ENCODE data around the gene WIPF2.

Gene WIPF2

GRCh38 chr17:40218740-40219593 is at the start of gene WIPF2:
WIPF2 (plus strand) TSS chr17:40219304; CDS start chr17:40256460, 37,156 bp downstream.
- peak; percentile 100 for DNase-seq

DNA sequence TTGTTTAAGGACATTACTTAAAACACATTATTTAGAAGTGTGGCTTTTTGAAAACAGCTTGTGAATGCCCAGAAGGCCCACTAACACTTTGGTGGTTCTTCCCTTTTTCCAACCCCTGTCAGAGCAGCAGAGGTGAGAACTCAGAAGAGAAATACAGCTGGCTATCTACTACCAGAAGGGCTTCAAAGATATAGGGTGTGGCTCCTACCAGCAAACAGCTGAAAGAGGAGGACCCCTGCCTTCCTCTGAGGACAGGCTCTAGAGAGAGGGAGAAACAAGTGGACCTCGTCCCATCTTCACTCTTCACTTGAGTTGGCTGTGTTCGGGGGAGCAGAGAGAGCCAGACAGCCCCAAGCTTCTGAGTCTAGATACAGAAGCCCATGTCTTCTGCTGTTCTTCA is 48.8 kb upstream of the WIPF2 start:
- DNase-seq: no peak

GRCh38 chr17:40171750-40172149 is 47.4 kb upstream of the WIPF2 start:
- no peak for DNase-seq

DNA sequence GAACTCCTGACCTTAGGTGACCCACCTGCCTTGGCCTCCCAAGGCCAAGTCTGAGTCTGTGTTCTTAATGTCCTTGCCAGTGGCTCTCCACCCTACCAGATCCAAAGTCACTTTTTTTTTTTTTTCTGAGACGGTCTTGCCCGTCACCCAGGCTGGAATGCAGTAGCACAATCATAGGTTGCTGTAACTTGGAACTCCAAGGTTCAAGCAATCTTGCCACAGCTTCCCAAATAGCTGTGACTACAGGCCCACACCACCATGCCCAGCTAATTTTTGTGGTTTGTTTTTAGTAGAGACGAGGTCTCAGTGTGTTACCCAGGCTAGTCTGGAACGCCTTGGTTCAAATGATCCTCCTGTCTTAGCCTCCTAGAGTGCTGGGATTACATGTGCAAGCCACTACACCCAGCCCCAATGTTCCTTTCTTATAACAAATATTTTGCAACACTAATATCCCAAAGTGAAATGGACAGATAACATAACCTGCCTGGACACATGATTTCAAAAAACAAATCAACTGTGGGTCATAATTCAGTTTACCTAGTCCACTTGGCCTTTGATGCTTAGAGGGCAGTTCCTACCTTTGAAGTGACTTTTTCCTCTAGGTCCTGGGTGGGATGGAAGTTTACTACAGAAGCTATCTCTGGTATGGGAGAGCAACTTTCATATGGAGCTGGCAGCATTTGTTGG is 45.9 kb upstream of the WIPF2 start:
- no peak for DNase-seq

DNA sequence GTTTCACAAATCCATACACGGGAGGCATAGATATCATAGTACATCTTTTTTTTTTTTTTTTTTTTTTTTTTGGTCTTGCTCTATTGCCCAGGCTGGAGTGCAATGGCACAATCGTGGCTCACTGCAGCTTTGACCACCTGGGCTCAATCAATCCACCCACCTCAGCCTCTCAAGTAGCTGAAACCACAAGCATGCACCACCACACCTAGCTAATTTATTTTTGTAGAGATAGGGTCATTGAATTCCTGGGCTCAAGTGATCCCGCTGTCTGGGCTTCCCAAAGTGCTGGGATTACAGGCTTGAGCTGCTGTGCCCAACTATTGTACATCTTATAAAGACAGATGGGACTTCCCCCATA is 45.3 kb upstream of the WIPF2 start:
- DNase-seq: no peak

DNA sequence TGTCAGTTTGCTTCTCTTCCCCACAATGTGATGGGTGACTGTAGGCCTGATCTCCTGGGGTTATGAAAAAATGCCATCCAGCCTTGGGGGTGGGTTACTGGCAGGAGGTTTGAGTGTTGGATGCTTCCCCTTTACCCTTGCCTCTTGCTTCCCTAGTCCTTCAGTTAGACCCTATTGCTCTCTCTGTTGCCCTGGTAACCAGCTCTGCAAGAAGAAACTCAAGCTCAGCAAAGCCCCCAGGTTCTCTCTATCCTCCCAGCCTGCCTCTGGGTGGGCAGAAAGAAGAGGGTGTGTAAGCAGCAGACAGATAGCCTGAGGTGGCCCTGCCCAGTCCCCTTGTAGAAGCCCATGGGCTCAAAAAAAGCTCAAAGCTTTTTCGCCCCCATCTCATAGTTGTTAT is 44.6 kb upstream of the WIPF2 start:
- DNase-seq: no peak

DNA sequence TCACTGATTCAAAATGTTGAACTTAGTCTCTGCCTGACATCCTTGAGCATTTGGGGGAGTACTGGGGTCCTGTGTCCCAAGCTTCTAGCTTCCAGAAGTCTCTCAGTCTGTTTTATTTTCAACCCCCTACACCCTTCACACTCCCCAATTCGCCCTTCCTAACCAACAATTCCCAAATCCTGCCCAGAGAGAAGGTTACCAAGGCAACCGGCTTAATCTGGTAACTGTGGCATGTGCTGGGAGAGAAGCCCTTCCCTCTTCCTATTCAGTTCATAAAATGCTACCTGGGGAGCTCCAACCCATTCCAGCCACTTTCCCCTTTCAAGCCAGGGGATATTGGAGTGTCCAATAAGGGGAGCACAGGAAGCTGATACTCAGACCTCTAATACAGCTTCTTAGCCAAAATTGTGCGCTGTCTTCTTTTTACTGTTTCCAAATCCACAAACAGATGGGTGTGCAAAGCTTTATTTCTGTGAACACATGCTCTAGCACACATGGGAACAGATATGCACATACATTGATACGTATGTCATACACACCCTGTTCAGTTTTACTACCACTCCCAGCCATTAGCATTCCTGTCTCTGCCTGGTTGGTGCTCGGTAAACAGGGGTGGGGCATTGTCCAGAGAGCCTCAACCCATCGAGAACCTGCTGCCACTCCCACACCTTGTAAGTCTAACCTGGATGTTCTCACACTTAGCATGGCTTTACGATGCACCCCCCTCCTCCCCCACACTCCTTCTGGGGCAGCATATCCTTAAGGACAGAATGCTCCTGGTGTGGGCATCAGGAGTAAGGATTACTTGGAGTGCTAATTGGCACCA is 43.0 kb upstream of the WIPF2 start:
- DNase-seq: no peak

DNA sequence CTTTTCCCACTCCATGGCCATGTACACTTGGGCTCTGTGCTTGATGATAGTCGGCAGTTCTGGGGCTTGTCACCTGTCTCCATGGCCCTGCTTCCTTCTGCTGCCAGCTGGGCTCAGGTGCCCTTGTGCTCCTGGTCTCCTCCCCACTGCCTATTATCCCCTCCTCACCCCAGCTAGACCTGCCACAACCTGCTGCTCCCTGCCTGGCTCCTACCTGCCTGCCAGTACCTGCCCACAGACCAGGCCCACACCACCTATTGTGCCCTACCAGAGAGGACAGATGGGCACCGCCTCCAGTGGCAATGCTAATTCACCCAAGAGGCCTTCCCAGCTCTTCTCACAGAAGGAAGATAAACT is 42.4 kb upstream of the WIPF2 start:
- no peak for DNase-seq

DNA sequence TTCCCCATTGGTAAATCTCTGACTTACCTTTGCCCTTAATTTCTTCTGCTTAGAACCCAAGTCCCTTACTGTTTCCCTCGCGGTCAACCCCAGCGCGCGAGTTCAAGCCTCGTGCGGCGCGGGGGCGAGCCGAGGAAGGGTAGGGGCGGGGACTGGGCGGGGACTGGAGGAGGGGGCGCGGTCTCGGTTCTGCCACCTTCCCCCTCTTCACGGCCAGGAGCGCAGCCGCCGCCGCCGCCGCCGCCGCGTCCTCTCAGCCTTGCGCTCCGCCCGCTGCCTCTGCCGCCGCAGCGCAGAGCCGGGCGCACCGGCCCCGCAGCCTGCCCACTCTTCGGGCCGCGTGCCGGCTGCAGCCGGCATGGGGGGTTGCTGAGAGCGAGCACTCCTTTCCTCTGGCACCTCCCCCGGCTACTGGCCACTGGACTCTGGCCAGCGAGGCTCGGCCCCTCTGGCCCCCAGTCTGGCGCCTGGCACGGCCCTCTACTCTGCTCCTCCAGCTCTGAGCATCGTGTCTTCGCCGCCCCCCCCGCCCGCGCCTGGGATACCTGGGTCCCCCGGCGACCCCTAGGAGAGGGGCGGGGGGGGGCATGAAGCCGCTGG is 41.7 kb upstream of the WIPF2 start, which contains the start of gene RAPGEFL1:
TSS of gene RAPGEFL1 (plus strand) at position 196 of the 600 bp plus-strand sequence. CDS start at position 588, 392 bp downstream.
- DNase-seq: peak; percentile 93

- no peak for DNase-seq
Observed at GRCh38 chr17:40178021-40178601, 41.0 kb upstream of the WIPF2 start.

DNA sequence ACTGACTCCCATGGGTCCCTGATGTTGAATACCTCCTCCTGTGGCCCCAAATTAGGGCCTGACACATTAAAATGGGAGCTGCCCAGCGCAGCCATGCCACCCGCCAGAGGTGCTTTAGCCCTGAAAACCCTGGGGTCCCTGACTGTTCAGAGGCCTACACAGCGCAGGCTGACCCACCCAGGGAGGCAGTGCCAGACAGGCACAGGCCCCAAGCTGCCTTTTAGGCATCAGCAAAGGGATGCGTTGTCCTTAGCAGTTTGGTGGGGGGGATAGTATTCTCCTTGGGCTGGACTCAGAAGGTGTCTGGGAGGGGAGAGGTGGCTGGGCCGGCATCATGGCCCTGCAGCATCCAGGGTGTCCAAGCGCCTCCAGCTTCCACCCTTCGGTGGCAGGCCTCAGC is 40.4 kb upstream of the WIPF2 start:
- no peak for DNase-seq

- DNase-seq: no peak
Observed at GRCh38 chr17:40179923-40180659, 39.0 kb upstream of the WIPF2 start.

GRCh38 chr17:40180694-40181093 is 38.4 kb upstream of the WIPF2 start:
- no peak for DNase-seq

- DNase-seq: no peak
Observed at GRCh38 chr17:40181205-40181604, 37.9 kb upstream of the WIPF2 start.

- DNase-seq: no peak
Observed at GRCh38 chr17:40182606-40183005, 36.5 kb upstream of the WIPF2 start.

GRCh38 chr17:40187238-40187637 is 31.9 kb upstream of the WIPF2 start:
- no peak for DNase-seq

- DNase-seq: peak; percentile 53
Observed at GRCh38 chr17:40188694-40189093, 30.4 kb upstream of the WIPF2 start.

DNA sequence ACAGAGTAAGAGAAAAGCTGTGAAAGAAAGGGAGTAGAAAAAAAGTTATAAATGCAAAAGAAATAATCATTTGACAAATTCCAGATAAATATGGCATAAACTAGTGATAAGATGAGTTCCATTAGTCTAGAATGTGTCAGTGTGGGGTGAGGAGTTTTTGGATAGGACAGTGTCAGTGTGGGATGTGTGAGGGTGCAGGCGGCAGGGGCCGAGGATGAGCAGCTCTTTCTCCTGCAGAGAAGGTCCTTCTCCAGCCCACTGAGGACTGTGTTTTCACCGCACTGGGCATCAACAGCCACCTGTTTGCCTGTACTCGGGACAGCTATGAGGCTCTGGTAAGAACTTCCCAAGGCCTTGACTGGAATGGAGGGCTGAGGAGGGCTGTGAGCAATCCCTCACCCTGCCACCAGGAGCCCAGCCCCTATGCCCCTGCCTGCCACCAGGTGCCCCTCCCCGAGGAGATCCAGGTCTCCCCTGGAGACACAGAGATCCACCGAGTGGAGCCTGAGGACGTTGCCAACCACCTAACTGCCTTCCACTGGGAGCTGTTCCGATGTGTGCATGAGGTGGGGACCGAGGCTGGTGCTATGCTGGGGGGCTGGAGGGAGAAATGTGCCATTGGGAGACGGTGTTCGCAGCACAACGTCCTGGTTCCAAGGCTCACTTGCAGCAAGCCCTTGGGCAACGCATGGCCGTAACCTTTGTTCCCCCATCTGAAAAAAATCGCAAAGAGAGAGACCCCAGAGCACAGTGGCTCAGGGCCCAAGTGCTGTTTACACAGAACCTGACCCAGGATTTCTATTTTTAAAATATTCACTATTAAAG is 28.7 kb upstream of the WIPF2 start:
- peak; percentile 89 for DNase-seq

DNA sequence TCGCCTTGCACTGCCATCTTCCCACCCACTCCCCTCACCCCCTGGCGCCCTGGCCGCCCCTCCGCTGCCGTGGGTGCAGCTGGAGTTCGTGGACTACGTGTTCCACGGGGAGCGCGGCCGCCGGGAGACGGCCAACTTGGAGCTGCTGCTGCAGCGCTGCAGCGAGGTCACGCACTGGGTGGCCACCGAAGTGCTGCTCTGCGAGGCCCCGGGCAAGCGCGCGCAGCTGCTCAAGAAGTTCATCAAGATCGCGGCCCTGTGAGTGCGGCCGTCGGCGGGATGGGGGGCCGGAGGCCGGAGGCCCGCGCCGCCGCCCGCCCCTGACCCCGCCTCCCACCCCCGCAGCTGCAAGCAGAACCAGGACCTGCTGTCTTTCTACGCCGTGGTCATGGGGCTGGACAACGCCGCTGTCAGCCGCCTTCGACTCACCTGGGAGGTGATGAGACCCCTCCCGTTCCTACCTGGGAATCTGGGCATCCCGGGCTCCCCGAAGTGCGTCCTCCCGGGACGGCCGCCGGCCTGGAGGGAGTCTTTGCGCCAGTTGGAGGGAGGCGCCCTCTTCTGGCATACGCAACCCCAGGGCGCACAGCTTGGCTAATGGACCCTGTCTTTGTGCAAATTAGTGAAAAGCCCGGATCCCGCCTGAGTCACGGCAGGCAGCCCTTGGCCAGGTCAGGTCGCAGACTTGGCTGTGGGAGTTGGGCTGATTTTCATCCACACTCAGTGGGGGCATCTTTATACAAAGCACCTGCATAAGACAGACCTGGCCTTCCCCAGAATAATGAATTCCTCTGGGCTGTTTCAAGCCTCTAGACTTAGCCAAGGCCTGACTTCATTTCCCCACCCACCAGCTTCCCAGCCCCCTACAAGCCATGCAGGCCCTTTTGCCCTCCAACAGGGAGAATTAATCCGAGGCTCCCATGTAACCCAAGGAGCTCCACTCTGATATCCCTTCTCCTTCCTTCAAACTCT is 27.6 kb upstream of the WIPF2 start:
- DNase-seq: peak; percentile 96

DNA sequence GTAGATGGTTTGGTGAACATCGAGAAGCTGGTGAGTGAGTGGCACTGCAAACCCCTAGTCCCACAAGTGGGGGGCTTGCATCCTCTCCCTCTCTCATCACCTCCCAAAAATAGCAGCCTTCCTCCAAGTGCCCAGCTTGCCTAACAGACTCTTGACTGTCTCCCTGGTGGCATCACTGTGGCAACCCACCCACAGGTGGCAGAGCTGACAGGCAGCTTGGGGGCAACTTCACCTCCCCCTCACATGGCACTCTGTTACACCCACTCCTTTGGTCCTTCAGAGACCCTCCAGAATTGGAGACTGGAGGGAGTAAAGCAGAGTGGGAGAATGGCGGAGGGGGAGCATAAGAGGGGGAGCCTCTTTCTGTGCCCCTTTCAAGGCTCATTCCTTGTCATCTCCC is 26.1 kb upstream of the WIPF2 start:
- DNase-seq: no peak
